HEK293 (cell line): Measurements from ENCODE around the gene PIF1.

Experiments
- CTCF ChIA-PET: fragments of 350-600 bp; formaldehyde crosslinking; extraction: SDS; loops from one replicate; lab custom pipeline; 2021; ENCODE audit warnings: antibody characterized with exemption; lab: Yijun Ruan, JAX
- POLR2A ChIA-PET: fragments of 300-600 bp; formaldehyde crosslinking; extraction: SDS; loops from one replicate; lab custom pipeline; 2020; ENCODE audit warnings: antibody characterized with exemption, inconsistent platforms; lab: Yijun Ruan, JAX
- H3K27ac ChIP-seq: fragments of 200-500 bp; sonication (Bioruptor generic); 2 replicates; pipeline ENCODE4 v1.5.1; 2014; ENCODE audit warnings: low read depth, low read length, control low read depth, inconsistent platforms; ENCODE audit errors: extremely low read depth
- H3K36me3 ChIP-seq, 2 experiments: fragments of 200-500 bp in 1 of 2; sonication (Bioruptor generic) in 1 of 2; 1 replicate in 1 of 2; 2 replicates in 1 of 2; pipeline ENCODE4 v1.5.1; 2014 to 2017; ENCODE audit warnings: inconsistent platforms in 2 of 2, low read length in 2 of 2; ENCODE audit not compliant: control insufficient read depth in 2 of 2, insufficient read depth in 1 of 2
- H3K4me1 ChIP-seq: fragments of 200-500 bp; sonication (Bioruptor generic); 2 replicates; pipeline ENCODE4 v1.5.1; 2014; ENCODE audit warnings: mild to moderate bottlenecking, low read length, inconsistent platforms; ENCODE audit not compliant: control insufficient read depth, insufficient read depth
- H3K4me3 ChIP-seq: 2 replicates; pipeline ENCODE4 v1.5.1; 2011; ENCODE audit warnings: low read depth, mild to moderate bottlenecking, control low read depth, low read length, moderate library complexity
- H3K9me3 ChIP-seq: fragments of 200-500 bp; sonication (Bioruptor generic); 2 replicates; pipeline ENCODE4 v1.5.1; 2014; ENCODE audit warnings: low read depth, low read length, inconsistent platforms; ENCODE audit not compliant: control insufficient read depth, insufficient read depth
- HOXD13 ChIP-seq: sonication (generic); formaldehyde crosslinking; IDR thresholded peaks from 2 replicates; pipeline ENCODE4 v1.8.0; 2022; ENCODE audit warnings: missing genetic modification reagents, borderline replicate concordance
- TRIM28 ChIP-seq: IDR thresholded peaks from 2 replicates; pipeline ENCODE4 v1.6.1; 2011; ENCODE audit warnings: low read length, control low read depth, borderline replicate concordance
- YY2 ChIP-seq: fragments of 450-650 bp; formaldehyde crosslinking; IDR thresholded peaks from 2 replicates; pipeline ENCODE4 v1.5.1; 2016; ENCODE audit warnings: missing biosample characterization, missing genetic modification characterization
- ZBTB17 ChIP-seq: fragments of 450-650 bp; formaldehyde crosslinking; IDR thresholded peaks from 2 replicates; pipeline ENCODE4 v1.5.1; 2016; ENCODE audit warnings: missing biosample characterization, missing genetic modification characterization
- ZBTB7A ChIP-seq: fragments of 450-650 bp; formaldehyde crosslinking; IDR thresholded peaks from 2 replicates; pipeline ENCODE4 v1.5.1; 2016; ENCODE audit warnings: low read depth, missing biosample characterization, missing genetic modification characterization
- ZBTB8A ChIP-seq: fragments of 450-650 bp; formaldehyde crosslinking; IDR thresholded peaks from 2 replicates; pipeline ENCODE4 v1.5.1; 2016; ENCODE audit warnings: missing biosample characterization, missing genetic modification characterization
- ZNF174 ChIP-seq: fragments of 450-650 bp; formaldehyde crosslinking; IDR thresholded peaks from 2 replicates; pipeline ENCODE4 v1.5.0; 2017; ENCODE audit warnings: missing biosample characterization, mild to moderate bottlenecking, missing genetic modification characterization
- ZNF24 ChIP-seq: fragments of 450-650 bp; formaldehyde crosslinking; IDR thresholded peaks from 2 replicates; pipeline ENCODE4 v1.5.1; 2016; ENCODE audit warnings: missing biosample characterization, missing genetic modification characterization
- ZNF302 ChIP-seq: fragments of 450-650 bp; formaldehyde crosslinking; IDR thresholded peaks from 2 replicates; pipeline ENCODE4 v1.5.1; 2016; ENCODE audit warnings: missing biosample characterization, missing genetic modification characterization, low read depth
- ZNF366 ChIP-seq: fragments of 450-650 bp; formaldehyde crosslinking; conservative IDR thresholded peaks from 2 replicates; pipeline ENCODE4 v1.5.1; 2016; ENCODE audit warnings: missing biosample characterization, missing genetic modification characterization
- ZNF423 ChIP-seq: fragments of 450-650 bp; formaldehyde crosslinking; IDR thresholded peaks from 2 replicates; pipeline ENCODE4 v1.5.1; 2016; ENCODE audit warnings: missing biosample characterization, missing genetic modification characterization
- ZNF514 ChIP-seq: fragments of 450-650 bp; formaldehyde crosslinking; IDR thresholded peaks from 2 replicates; pipeline ENCODE4 v1.5.1; 2016; ENCODE audit warnings: missing biosample characterization, missing genetic modification characterization
- ZNF701 ChIP-seq: fragments of 450-650 bp; formaldehyde crosslinking; IDR thresholded peaks from 2 replicates; pipeline ENCODE4 v1.5.1; 2016; ENCODE audit warnings: missing biosample characterization, missing genetic modification characterization
- ZNF76 ChIP-seq: fragments of 450-650 bp; formaldehyde crosslinking; IDR thresholded peaks from 2 replicates; pipeline ENCODE4; 2016; ENCODE audit warnings: low read depth, missing biosample characterization, missing genetic modification characterization, borderline replicate concordance
- ZNF837 ChIP-seq: fragments of 450-650 bp; formaldehyde crosslinking; IDR thresholded peaks from 2 replicates; pipeline ENCODE4 v1.5.1; 2016; ENCODE audit warnings: missing biosample characterization, missing genetic modification characterization
- TF ChIP-seq, protein P1 (sequence below): fragments of 450-650 bp; formaldehyde crosslinking; IDR thresholded peaks from 2 replicates; pipeline ENCODE4 v1.5.1; 2016; ENCODE audit warnings: missing biosample characterization, missing genetic modification characterization
- TF ChIP-seq, protein P2 (sequence below): fragments of 450-650 bp; IDR thresholded peaks from 2 replicates; pipeline ENCODE4 v1.5.1; 2018; ENCODE audit warnings: missing biosample characterization, mild to moderate bottlenecking, missing genetic modification characterization
- TF ChIP-seq, protein P3 (sequence below): fragments of 450-650 bp; formaldehyde crosslinking; IDR thresholded peaks from 2 replicates; pipeline ENCODE4 v1.5.0; 2017; ENCODE audit warnings: missing biosample characterization, missing genetic modification characterization, borderline replicate concordance
- TF ChIP-seq, protein P4 (sequence below): fragments of 450-650 bp; formaldehyde crosslinking; IDR thresholded peaks from 2 replicates; pipeline ENCODE4 v1.5.1; 2016; ENCODE audit warnings: missing biosample characterization, missing genetic modification characterization, low read depth

The PIF1 gene

DNA sequence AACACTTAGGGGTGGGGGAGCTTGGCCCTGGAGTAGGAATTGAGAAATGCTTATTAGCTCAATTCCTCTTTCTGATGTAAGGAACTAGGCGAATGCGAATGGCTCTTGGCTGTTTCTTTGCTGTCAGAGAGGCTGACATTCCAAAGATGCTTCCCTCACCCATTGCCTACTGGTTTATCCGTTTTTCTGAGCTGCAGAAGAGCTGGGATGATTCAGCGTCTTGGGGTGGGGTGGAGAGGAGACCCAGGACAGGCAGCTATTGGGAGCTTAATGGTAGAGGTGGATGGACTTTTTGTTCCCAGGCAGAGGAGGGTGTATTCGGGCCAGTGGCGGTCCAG lies 26.0 kb upstream of the PIF1 start (continued):
- TF ChIP-seq, protein P1, sequence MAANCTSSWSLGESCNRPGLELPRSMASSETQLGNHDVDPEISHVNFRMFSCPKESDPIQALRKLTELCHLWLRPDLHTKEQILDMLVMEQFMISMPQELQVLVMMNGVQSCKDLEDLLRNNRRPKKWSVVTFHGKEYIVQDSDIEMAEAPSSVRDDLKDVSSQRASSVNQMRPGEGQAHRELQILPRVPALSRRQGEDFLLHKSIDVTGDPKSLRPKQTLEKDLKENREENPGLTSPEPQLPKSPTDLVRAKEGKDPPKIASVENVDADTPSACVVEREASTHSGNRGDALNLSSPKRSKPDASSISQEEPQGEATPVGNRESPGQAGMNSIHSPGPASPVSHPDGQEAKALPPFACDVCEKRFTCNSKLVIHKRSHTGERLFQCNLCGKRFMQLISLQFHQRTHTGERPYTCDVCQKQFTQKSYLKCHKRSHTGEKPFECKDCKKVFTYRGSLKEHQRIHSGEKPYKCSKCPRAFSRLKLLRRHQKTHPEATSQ, result no peak
- no peak for TF ChIP-seq ZBTB17 (tag by site-specific recombination)
- TF ChIP-seq, protein P2, sequence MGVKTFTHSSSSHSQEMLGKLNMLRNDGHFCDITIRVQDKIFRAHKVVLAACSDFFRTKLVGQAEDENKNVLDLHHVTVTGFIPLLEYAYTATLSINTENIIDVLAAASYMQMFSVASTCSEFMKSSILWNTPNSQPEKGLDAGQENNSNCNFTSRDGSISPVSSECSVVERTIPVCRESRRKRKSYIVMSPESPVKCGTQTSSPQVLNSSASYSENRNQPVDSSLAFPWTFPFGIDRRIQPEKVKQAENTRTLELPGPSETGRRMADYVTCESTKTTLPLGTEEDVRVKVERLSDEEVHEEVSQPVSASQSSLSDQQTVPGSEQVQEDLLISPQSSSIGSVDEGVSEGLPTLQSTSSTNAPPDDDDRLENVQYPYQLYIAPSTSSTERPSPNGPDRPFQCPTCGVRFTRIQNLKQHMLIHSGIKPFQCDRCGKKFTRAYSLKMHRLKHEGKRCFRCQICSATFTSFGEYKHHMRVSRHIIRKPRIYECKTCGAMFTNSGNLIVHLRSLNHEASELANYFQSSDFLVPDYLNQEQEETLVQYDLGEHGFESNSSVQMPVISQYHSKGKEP (tag by site-specific recombination), result no peak
- no peak for TF ChIP-seq ZNF24 (tag by site-specific recombination)
- TF ChIP-seq ZNF514 (tag by site-specific recombination), result no peak

DNA sequence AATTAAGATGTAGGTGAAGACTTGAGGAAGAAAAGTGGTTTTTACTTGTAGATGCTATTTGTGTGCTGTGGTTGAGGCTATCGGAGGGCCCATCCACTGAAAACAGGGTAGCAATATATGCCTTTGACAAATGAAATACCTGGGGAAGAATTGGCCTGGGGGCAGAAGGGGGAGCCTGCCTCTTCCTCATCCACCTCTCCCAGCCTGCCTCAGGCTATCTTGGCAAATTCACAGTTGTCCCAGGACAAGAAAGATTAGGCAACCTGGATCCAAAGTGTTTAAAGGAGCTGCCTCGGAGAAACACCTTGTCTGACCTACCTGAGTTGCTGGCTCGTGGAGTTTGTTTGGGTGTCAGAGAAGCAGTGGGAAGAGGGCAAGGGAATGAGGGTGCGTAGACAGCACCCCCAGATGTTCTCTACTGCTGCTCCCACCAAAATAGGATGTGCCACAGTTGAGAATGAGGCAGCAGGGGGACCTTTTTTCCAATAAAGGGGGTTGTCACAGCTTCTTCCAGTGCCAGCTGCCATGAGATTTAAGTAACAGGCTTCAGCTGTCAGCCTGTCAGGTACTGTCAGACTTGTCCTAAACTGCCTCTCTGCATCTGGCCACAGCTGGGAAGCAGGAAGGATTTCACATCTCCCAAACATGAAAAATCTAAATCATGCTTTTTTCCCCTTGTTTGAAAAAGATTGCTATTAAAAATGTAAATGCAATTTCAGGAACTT lies 25.5 kb upstream of the PIF1 start:
- Histone ChIP-seq H3K4me3 (no peak overlapping the region), H3K27ac (no peak overlapping the region), H3K4me1 (no peaks in the 10 kb centered on the region), H3K9me3 (no peaks in the 10 kb centered on the region), H3K36me3 (peaks cover 0 to 30% of the 10 kb centered on the region in 2 experiments; a peak in 2 of 3 replicates)
- CTCF ChIA-PET, result no interaction called here
- TF ChIP-seq ZBTB8A (tag by site-specific recombination) (no peak), ZNF366 (tag by site-specific recombination) (no peak), ZNF302 (tag by site-specific recombination) (no peak), ZNF837 (no peak), ZNF174 (tag by site-specific recombination) (no peak), ZNF76 (tag by site-specific recombination) (no peak), ZNF701 (tag by site-specific recombination) (no peak), ZBTB7A (tag by site-specific recombination) (no peak), ZNF423 (no peak), TRIM28 (no peak)
- TF ChIP-seq, protein P3, sequence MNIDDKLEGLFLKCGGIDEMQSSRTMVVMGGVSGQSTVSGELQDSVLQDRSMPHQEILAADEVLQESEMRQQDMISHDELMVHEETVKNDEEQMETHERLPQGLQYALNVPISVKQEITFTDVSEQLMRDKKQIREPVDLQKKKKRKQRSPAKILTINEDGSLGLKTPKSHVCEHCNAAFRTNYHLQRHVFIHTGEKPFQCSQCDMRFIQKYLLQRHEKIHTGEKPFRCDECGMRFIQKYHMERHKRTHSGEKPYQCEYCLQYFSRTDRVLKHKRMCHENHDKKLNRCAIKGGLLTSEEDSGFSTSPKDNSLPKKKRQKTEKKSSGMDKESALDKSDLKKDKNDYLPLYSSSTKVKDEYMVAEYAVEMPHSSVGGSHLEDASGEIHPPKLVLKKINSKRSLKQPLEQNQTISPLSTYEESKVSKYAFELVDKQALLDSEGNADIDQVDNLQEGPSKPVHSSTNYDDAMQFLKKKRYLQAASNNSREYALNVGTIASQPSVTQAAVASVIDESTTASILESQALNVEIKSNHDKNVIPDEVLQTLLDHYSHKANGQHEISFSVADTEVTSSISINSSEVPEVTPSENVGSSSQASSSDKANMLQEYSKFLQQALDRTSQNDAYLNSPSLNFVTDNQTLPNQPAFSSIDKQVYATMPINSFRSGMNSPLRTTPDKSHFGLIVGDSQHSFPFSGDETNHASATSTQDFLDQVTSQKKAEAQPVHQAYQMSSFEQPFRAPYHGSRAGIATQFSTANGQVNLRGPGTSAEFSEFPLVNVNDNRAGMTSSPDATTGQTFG, result no peak
- POLR2A ChIA-PET, result no interaction called here

DNA sequence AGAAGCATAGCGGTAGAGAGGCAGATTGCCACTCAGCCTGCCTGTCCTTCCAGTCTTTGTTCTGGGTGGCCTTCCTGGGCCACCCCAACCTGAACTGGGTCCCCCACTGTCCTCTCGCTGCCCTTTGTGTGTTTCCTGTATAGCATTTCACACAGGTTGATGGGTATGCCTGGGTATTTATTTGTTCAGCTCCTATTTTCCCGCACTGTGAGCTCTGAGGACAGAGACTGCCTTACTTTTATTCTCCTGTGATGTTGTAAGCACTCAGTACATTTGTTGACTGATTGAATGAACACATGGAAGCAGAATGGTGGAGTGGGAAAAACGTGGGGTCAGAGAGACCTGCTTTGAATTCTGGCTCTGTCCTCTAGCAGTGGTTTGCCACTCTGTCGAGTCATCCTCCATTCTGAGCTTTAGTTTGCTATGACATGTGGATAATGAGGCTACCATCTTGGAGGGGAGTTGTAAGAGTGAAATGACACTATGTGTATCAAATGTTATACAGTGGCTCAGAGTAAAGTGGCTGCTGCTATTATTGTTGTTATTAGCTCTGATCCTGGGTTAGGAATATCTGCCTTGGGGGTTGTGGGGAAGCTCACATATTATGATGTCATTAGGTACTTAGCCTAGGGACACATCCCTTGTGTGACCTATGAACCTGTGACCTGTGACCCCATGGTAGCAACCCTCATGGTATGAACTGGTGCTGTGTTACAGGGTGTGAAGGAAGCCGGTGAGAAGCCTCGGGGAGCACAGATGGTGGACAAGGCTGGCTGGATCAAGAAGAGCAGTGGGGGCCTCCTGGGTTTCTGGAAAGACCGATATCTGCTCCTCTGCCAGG lies 22.6 kb upstream of the PIF1 start:
- TF ChIP-seq YY2 (tag by site-specific recombination) (peak; percentile 22; the same call in 1 of the 2 replicates), HOXD13 (CRISPR knock-in tag) (no peak)
- TF ChIP-seq, protein P4, sequence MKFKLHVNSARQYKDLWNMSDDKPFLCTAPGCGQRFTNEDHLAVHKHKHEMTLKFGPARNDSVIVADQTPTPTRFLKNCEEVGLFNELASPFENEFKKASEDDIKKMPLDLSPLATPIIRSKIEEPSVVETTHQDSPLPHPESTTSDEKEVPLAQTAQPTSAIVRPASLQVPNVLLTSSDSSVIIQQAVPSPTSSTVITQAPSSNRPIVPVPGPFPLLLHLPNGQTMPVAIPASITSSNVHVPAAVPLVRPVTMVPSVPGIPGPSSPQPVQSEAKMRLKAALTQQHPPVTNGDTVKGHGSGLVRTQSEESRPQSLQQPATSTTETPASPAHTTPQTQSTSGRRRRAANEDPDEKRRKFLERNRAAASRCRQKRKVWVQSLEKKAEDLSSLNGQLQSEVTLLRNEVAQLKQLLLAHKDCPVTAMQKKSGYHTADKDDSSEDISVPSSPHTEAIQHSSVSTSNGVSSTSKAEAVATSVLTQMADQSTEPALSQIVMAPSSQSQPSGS (tag by site-specific recombination), result peak; percentile 55; the same call in 1 of the 2 replicates
- Histone ChIP-seq H3K9me3 (no peaks in the 10 kb centered on the region), H3K36me3 (peaks cover 0 to 13% of the 10 kb centered on the region in 2 experiments; a peak in 2 of 3 replicates), H3K4me1 (no peaks in the 10 kb centered on the region), H3K4me3 (no peak overlapping the region), H3K27ac (no peak overlapping the region)
- ChIA-PET CTCF (no interaction called here), POLR2A (no interaction called here)
